HCT116 (cell line): ENCODE results near the gene AMOTL1. TPM values are rescaled to one million over a fixed set of nuclear protein-coding genes. Genes with fewer than 3 reads are reported as not detected.
A peak's percentile ranks its signal among the peaks of the same experiment; 100 is the strongest.

Experiments
- ATAC-seq: fragments of 200-7000 bp; cut with Tn5 transposase; 2 replicates; pipeline ENCODE4 v1.9.1; 2020; ENCODE audit warnings: mild to moderate bottlenecking, moderate library complexity
- BruUV-seq: library from RNA; stranded (reverse); fragments of 400-500 nt; replicated peaks from 2 replicates; lab custom pipeline; 2021; lab: Mats Ljungman, UMichigan
- CTCF ChIA-PET: fragments of 300-600 bp; sonication (Branson Sonifier 250); formaldehyde crosslinking; loops from one replicate; lab custom pipeline; 2021; ENCODE audit warnings: antibody characterized with exemption; lab: Charles Lee
- POLR2A ChIA-PET: fragments of 300-600, 350-600 bp; sonication (Branson Sonifier 250); formaldehyde crosslinking; loops from one replicate; lab custom pipeline; 2021; ENCODE audit warnings: antibody characterized with exemption; lab: Charles Lee
- RAD21 ChIA-PET, 2 experiments: fragments of 300-600 bp; sonication (Branson Sonifier 250); formaldehyde crosslinking; loops; one replicate each; lab custom pipeline; 2023; ENCODE audit warnings: low total read pairs in 2 of 2; ENCODE audit not compliant: uncharacterized antibody in 2 of 2, unreplicated experiment in 2 of 2, low non-redundant PET in 1 of 2; lab: Charles Lee
- DNase-seq: peaks from one replicate; pipeline ENCODE4 v3.0.0-alpha.2; 2010; ENCODE audit warnings: low read depth, low spot score
- H2AFZ ChIP-seq: fragments of 200-600 bp; shearing (Covaris generic), sonication (generic); 2 replicates; pipeline ENCODE4 v1.6.1; 2017; ENCODE audit warnings: low read depth, mixed run types, mixed read lengths, antibody characterized with exemption, low read length; ENCODE audit not compliant: poor library complexity, severe bottlenecking
- H3K27ac ChIP-seq: 2 replicates; pipeline ENCODE4 v1.5.1; 2012; ENCODE audit warnings: low read depth, low read length
- H3K27me3 ChIP-seq: fragments of 200-600 bp; sonication (generic); 2 replicates; pipeline ENCODE4 v1.6.1; 2016; ENCODE audit warnings: mixed run types, low read length, mixed read lengths; ENCODE audit not compliant: insufficient read depth
- H3K36me3 ChIP-seq, 2 experiments: fragments of 200-500 bp in 1 of 2; fragments of 200-600 bp in 1 of 2; sonication (Bioruptor generic) in 1 of 2; sonication (generic) in 1 of 2; 2 replicates each; pipeline versions ENCODE4 v1.5.1 to v1.6.1; 2014 to 2016; ENCODE audit warnings: low read length in 2 of 2, inconsistent platforms in 1 of 2, mixed read lengths in 1 of 2, mixed run types in 1 of 2; ENCODE audit not compliant: insufficient read depth in 2 of 2, control insufficient read depth in 1 of 2
- H3K4me1 ChIP-seq, 2 experiments: fragments of 200-600 bp in 1 of 2; sonication (generic) in 1 of 2; 2 replicates each; pipeline versions ENCODE4 v1.5.1 to v1.6.1; 2012 to 2017; ENCODE audit warnings: low read length in 2 of 2, inconsistent platforms in 1 of 2, mild to moderate bottlenecking in 1 of 2, mixed read lengths in 1 of 2, mixed run types in 1 of 2, moderate library complexity in 1 of 2; ENCODE audit not compliant: insufficient read depth in 2 of 2, control insufficient read depth in 1 of 2
- H3K4me2 ChIP-seq: fragments of 200-600 bp; sonication (generic); 2 replicates; pipeline ENCODE4 v1.6.1; 2017; ENCODE audit warnings: mixed run types, low read length, mixed read lengths
- H3K4me3 ChIP-seq, 2 experiments: fragments of 200-600 bp in 1 of 2; sonication (generic) in 1 of 2; replicated peaks in 1 of 2; 2 replicates each; pipeline ENCODE4 v1.5.1; 2011 to 2016; ENCODE audit warnings: low read length in 2 of 2, control low read depth in 1 of 2, low read depth in 1 of 2, mild to moderate bottlenecking in 1 of 2, mixed read lengths in 1 of 2, mixed run types in 1 of 2
- H3K79me2 ChIP-seq: fragments of 200-600 bp; sonication (generic); 2 replicates; pipeline ENCODE4 v1.6.1; 2017; ENCODE audit warnings: mild to moderate bottlenecking, mixed run types, low read length, moderate library complexity, mixed read lengths; ENCODE audit not compliant: insufficient read depth
- H3K9ac ChIP-seq: fragments of 200-600 bp; sonication (generic); 2 replicates; pipeline ENCODE4 v1.6.1; 2016; ENCODE audit warnings: low read length, mixed read lengths
- H3K9me2 ChIP-seq: fragments of 200-600 bp; sonication (generic), shearing (Covaris generic); 2 replicates; pipeline ENCODE4 v1.6.1; 2017; ENCODE audit warnings: mixed run types, mild to moderate bottlenecking, moderate library complexity; ENCODE audit not compliant: insufficient read depth
- H3K9me3 ChIP-seq, 2 experiments: fragments of 200-500 bp in 1 of 2; fragments of 200-600 bp in 1 of 2; sonication (Bioruptor generic) in 1 of 2; sonication (generic) in 1 of 2; 2 replicates each; pipeline ENCODE4 v1.6.1; 2014 to 2017; ENCODE audit warnings: low read length in 2 of 2, mixed read lengths in 2 of 2, inconsistent platforms in 1 of 2, low read depth in 1 of 2, mild to moderate bottlenecking in 1 of 2, mixed run types in 1 of 2, moderate library complexity in 1 of 2; ENCODE audit not compliant: control insufficient read depth in 1 of 2, insufficient read depth in 1 of 2
- H4K20me1 ChIP-seq: fragments of 200-600 bp; sonication (generic), shearing (Covaris generic); 2 replicates; pipeline ENCODE4 v1.6.1; 2017; ENCODE audit warnings: mixed run types, mild to moderate bottlenecking, moderate library complexity; ENCODE audit not compliant: insufficient read depth
- CBX3 ChIP-seq: IDR thresholded peaks from 2 replicates; pipeline ENCODE4 v1.6.1; 2012; ENCODE audit warnings: low read depth
- CTCF ChIP-seq, 3 experiments: fragments of 200-600 bp in 1 of 3; sonication (generic) in 1 of 3; IDR thresholded peaks in 2 of 3; conservative IDR thresholded peaks in 1 of 3; 2 replicates each; pipeline ENCODE4 v1.5.1; 2012 to 2017; ENCODE audit warnings: low read depth in 2 of 3, low read length in 2 of 3, antibody characterized with exemption in 1 of 3, borderline replicate concordance in 1 of 3, control low read depth in 1 of 3, mild to moderate bottlenecking in 1 of 3, mixed read lengths in 1 of 3, mixed run types in 1 of 3, moderate library complexity in 1 of 3; ENCODE audit not compliant: insufficient read depth in 1 of 3
- EZH2 ChIP-seq: fragments of 200-600 bp; sonication (generic); IDR thresholded peaks from 2 replicates; pipeline ENCODE4 v1.6.1; 2017; ENCODE audit warnings: antibody characterized with exemption, mixed run types
- EZH2phosphoT487 ChIP-seq: fragments of 200-600 bp; IDR thresholded peaks from 2 replicates; pipeline ENCODE4 v1.6.1; 2018; ENCODE audit warnings: antibody characterized with exemption, borderline replicate concordance
- FOSL1 ChIP-seq: IDR thresholded peaks from 2 replicates; pipeline ENCODE4 v1.6.1; 2012; ENCODE audit warnings: low read depth
- JUND ChIP-seq: IDR thresholded peaks from 2 replicates; pipeline ENCODE4 v1.6.1; 2012
- MAX ChIP-seq: IDR thresholded peaks from 2 replicates; pipeline ENCODE4 v1.6.1; 2012
- POLR2A ChIP-seq: IDR thresholded peaks from 2 replicates; pipeline ENCODE4 v1.7.0; 2011; ENCODE audit warnings: borderline replicate concordance; ENCODE audit not compliant: insufficient read depth, insufficient read length; ENCODE audit errors: extremely low read depth
- RAD21 ChIP-seq: IDR thresholded peaks from 2 replicates; pipeline ENCODE4 v1.6.1; 2012; ENCODE audit warnings: low read depth, mild to moderate bottlenecking
- REST ChIP-seq: IDR thresholded peaks from 2 replicates; pipeline ENCODE4 v1.6.1; 2012; ENCODE audit warnings: low read depth
- SP1 ChIP-seq: IDR thresholded peaks from 2 replicates; pipeline ENCODE4 v1.6.1; 2012; ENCODE audit warnings: low read depth
- SRF ChIP-seq: IDR thresholded peaks from 2 replicates; pipeline ENCODE4 v1.6.1; 2012; ENCODE audit warnings: low read depth
- ZBTB33 ChIP-seq: IDR thresholded peaks from 2 replicates; pipeline ENCODE4 v1.6.1; 2011; ENCODE audit warnings: mild to moderate bottlenecking, low read length, moderate library complexity; ENCODE audit not compliant: insufficient replicate concordance; ENCODE audit errors: extremely low read depth
- ZFX ChIP-seq: fragments of 450-650 bp; IDR thresholded peaks from 2 replicates; pipeline ENCODE4 v1.6.1; 2017
- intact Hi-C: fragments of 100-400 bp; cut with micrococcal nuclease; formaldehyde crosslinking; loops from 2 replicates; pipeline ENCODE4 v1.10.0; 2022
- total RNA-seq: library from RNA; stranded (reverse); gene quantifications from one replicate; pipeline ENCODE4 v1.2.1, GENCODE V29; 2021; ENCODE audit not compliant: unreplicated experiment

AMOTL1 gene
- total RNA-seq, 1 experiment from 2014 or later: 27.6 TPM

- intact Hi-C loops: no loop called here
- Histone ChIP-seq H3K9me3 (no peaks in the 10 kb centered on the region), H4K20me1 (no peaks in the 10 kb centered on the region), H3K79me2 (no peaks in the 10 kb centered on the region), H3K9me2 (no peaks in the 10 kb centered on the region), H3K27ac (no peak overlapping the region), H2AFZ (no peak overlapping the region), H3K4me1 (no peaks in the 10 kb centered on the region; a peak in 1 of 4 replicates), H3K9ac (no peak overlapping the region), H3K4me3 (no peak overlapping the region), H3K27me3 (no peaks in the 10 kb centered on the region), H3K36me3 (no peaks in the 10 kb centered on the region), H3K4me2 (no peak overlapping the region)
- TF ChIP-seq JUND (no peak), RAD21 (no peak), SP1 (no peak), REST (no peak), CTCF (IDR thresholded peaks at IDR 0.05 in 2 of 3, conservative IDR thresholded peaks at IDR 0.05 in 1 of 3; ENCODE audit: borderline replicate concordance in 1 of 3, insufficient read depth in 1 of 3, low read depth in 2 of 3, low read length in 2 of 3) (no peak), FOSL1 (no peak), MAX (no peak), EZH2 (no peak), CBX3 (no peak), ZBTB33 (no peak), EZH2phosphoT487 (no peak), POLR2A (no peak), SRF (no peak), ZFX (no peak)
- RAD21 ChIA-PET: no interaction called here
- BruUV-seq: no TSS peak
- no peak for DNase-seq
- peak; percentile 76 for ATAC-seq
- CTCF ChIA-PET: interaction anchor here (0.8 kb wide), 1 partner anchor 14 kb away, joined by 4 read pairs; no protein-coding TSS in a partner anchor
- POLR2A ChIA-PET: no interaction called here
Observed at GRCh38 chr11:94755494-94755893, 12.7 kb upstream of the AMOTL1 start.
